GM12878 (cell line): Measurements from ENCODE around the gene TFCP2L1. TPM values are rescaled to one million over a fixed set of nuclear protein-coding genes. Genes with fewer than 3 reads are reported as not detected.

Experiments
- ATAC-seq: fragments of 200-7000 bp; cut with Tn5 transposase; 3 replicates; pipeline ENCODE4 v1.9.1; 2020; ENCODE audit warnings: mild to moderate bottlenecking, moderate library complexity
- BruUV-seq: library from RNA; stranded (reverse); fragments of 400-500 nt; replicated peaks from 2 replicates; lab custom pipeline; 2021; lab: Mats Ljungman, UMichigan
- CTCF ChIA-PET: fragments of 300-600 bp; sonication (Branson Sonifier 250); formaldehyde crosslinking; extraction: SDS; loops from one replicate; lab custom pipeline; 2021; ENCODE audit warnings: inconsistent platforms; lab: Yijun Ruan, JAX
- POLR2A ChIA-PET: fragments of 350-600 bp; formaldehyde crosslinking; extraction: SDS; loops from one replicate; lab custom pipeline; 2021; ENCODE audit warnings: inconsistent platforms; lab: Charles Lee
- RAD21 ChIA-PET: fragments of 300-600 bp; sonication (Branson Sonifier 250); formaldehyde crosslinking; loops from one replicate; lab custom pipeline; 2023; ENCODE audit warnings: antibody characterized with exemption; ENCODE audit not compliant: unreplicated experiment; lab: Charles Lee
- SMC1A ChIA-PET: fragments of 300-600 bp; sonication (Branson Sonifier 250); formaldehyde crosslinking; loops from one replicate; lab custom pipeline; 2023; ENCODE audit not compliant: unreplicated experiment, uncharacterized antibody; lab: Charles Lee
- DNase-seq: peaks from one replicate; pipeline ENCODE4 v3.0.0-alpha.2; 2011; ENCODE audit warnings: low read depth, low spot score
- FAIRE-seq: peaks from 3 replicates; lab custom pipeline; 2011; peaks lifted over from hg19 to GRCh38; lab: Jason Lieb, UNC
- H2AFZ ChIP-seq: 2 replicates; pipeline ENCODE4 v1.6.0; 2011; ENCODE audit warnings: low read depth, low read length, control low read depth; ENCODE audit not compliant: control insufficient read depth
- H3K27ac ChIP-seq: 2 replicates; pipeline ENCODE4 v1.5.1; 2011; ENCODE audit warnings: control low read depth; ENCODE audit not compliant: control insufficient read depth, insufficient read depth
- H3K27me3 ChIP-seq, 2 experiments: replicated peaks in 1 of 2; 2 replicates each; pipeline versions ENCODE4 v1.6.0 to v1.6.1; 2011; ENCODE audit warnings: low read length in 1 of 2; ENCODE audit not compliant: control insufficient read depth in 2 of 2, insufficient read depth in 2 of 2
- H3K36me3 ChIP-seq, 2 experiments: 2 replicates each; pipeline ENCODE4 v1.5.1; 2011; ENCODE audit warnings: low read length in 1 of 2; ENCODE audit not compliant: control insufficient read depth in 2 of 2, insufficient read depth in 2 of 2
- H3K4me1 ChIP-seq: 2 replicates; pipeline ENCODE4 v1.6.1; 2011; ENCODE audit warnings: mild to moderate bottlenecking, low read length, moderate library complexity, mixed read lengths; ENCODE audit not compliant: control insufficient read depth, insufficient read depth
- H3K4me2 ChIP-seq: 2 replicates; pipeline ENCODE4 v1.6.0; 2011; ENCODE audit warnings: control low read depth; ENCODE audit not compliant: control insufficient read depth, insufficient read depth
- H3K4me3 ChIP-seq: fragments of 200-600 bp; sonication (generic); 2 replicates; pipeline ENCODE4 v1.5.1; 2016
- H3K79me2 ChIP-seq: 2 replicates; pipeline ENCODE4 v1.6.0; 2011; ENCODE audit warnings: low read length; ENCODE audit not compliant: control insufficient read depth, insufficient read depth
- H3K9ac ChIP-seq: 2 replicates; pipeline ENCODE4 v1.8.0; 2011; ENCODE audit warnings: low read length, control low read depth, mixed read lengths; ENCODE audit not compliant: control insufficient read depth, insufficient read depth
- H3K9me3 ChIP-seq: replicated peaks from 3 replicates; pipeline ENCODE4 v1.5.1; 2011; ENCODE audit warnings: mild to moderate bottlenecking, low read length; ENCODE audit not compliant: control insufficient read depth, insufficient read depth
- H4K20me1 ChIP-seq: 2 replicates; pipeline ENCODE4 v1.6.0; 2011; ENCODE audit not compliant: control insufficient read depth, insufficient read depth
- BMI1 ChIP-seq: fragments of 450-650 bp; IDR thresholded peaks from 2 replicates; pipeline ENCODE4 v1.6.1; 2016; ENCODE audit warnings: mild to moderate bottlenecking, moderate library complexity, borderline replicate concordance
- FOXK2 ChIP-seq: fragments of 450-650 bp; IDR thresholded peaks from 2 replicates; pipeline ENCODE4 v1.6.1; 2017; ENCODE audit warnings: mild to moderate bottlenecking, moderate library complexity
- NR2C1 ChIP-seq: fragments of 450-650 bp; IDR thresholded peaks from 2 replicates; pipeline ENCODE4 v1.6.1; 2017; ENCODE audit warnings: antibody characterized with exemption, mild to moderate bottlenecking, moderate library complexity
- PAX5 ChIP-seq: IDR thresholded peaks from 2 replicates; pipeline ENCODE4 v1.6.1; 2011; ENCODE audit warnings: low read depth, low read length, borderline replicate concordance
- PAX8 ChIP-seq: fragments of 450-650 bp; IDR thresholded peaks from 2 replicates; pipeline ENCODE4 v1.6.1; 2017; ENCODE audit warnings: mild to moderate bottlenecking, moderate library complexity
- RAD51 ChIP-seq: fragments of 450-650 bp; IDR thresholded peaks from 2 replicates; pipeline ENCODE4 v1.6.1; 2016; ENCODE audit warnings: moderate library complexity, mild to moderate bottlenecking, inconsistent platforms
- SMAD1 ChIP-seq: fragments of 450-650 bp; IDR thresholded peaks from 2 replicates; pipeline ENCODE4 v1.6.1; 2018; ENCODE audit warnings: mild to moderate bottlenecking, low read depth; ENCODE audit not compliant: partially characterized antibody
- SP1 ChIP-seq: IDR thresholded peaks from one replicate; pipeline ENCODE4 v1.6.1; 2011; ENCODE audit warnings: low read depth, low read length
- STAT3 ChIP-seq: IDR thresholded peaks from 2 replicates; pipeline ENCODE4 v1.6.1; 2011; ENCODE audit warnings: low read depth, low read length, improper control_type of control experiment
- TCF3 ChIP-seq: IDR thresholded peaks from 2 replicates; pipeline ENCODE4 v1.6.1; 2012; ENCODE audit warnings: low read depth, mild to moderate bottlenecking, low read length, borderline replicate concordance; ENCODE audit not compliant: insufficient read depth
- YBX1 ChIP-seq: fragments of 450-650 bp; IDR thresholded peaks from 2 replicates; pipeline ENCODE4 v1.6.1; 2016; ENCODE audit warnings: antibody characterized with exemption
- WGBS: methylation state at CpG from one replicate; pipeline ENCODE4 v1.1.6; 2016; ENCODE audit warnings: low lambda C conversion rate; ENCODE audit not compliant: insufficient replicate concordance, insufficient coverage; ENCODE audit errors: missing lambda C conversion rate; 5-methylcytosine and 5-hydroxymethylcytosine counted together
- in situ Hi-C: fragments of 300-500 bp; cut with MboI; formaldehyde crosslinking; loops from 9 replicates; pipeline ENCODE4 v1.14.3; 2018; ENCODE audit warnings: mixed read lengths
- intact Hi-C: fragments of 100-400 bp; cut with micrococcal nuclease; formaldehyde crosslinking; loops from one replicate; pipeline ENCODE4 v1.14.2; 2022; ENCODE audit not compliant: unreplicated experiment
- polyA plus RNA-seq, 11 experiments: library from polyadenylated mRNA; depleted of rRNA in 4 of 11; unstranded in 6 of 11; stranded (reverse) in 5 of 11; fragments of >200 nt; fragmentation: Nextera tagmentation in 4 of 11; fragmentation: Illumina TruSeq in 1 of 11; extraction: Ambion mirVana in 4 of 11; extraction: Trizol in 1 of 11; gene quantifications; 1 replicate in 1 of 11; 2 replicates in 10 of 11; pipeline versions ENCODE4 v1.2.1 to v1.2.3, GENCODE V29; 2011 to 2016; ENCODE audit warnings: inconsistent platforms in 2 of 11, missing spikeins in 2 of 11, low read depth in 1 of 11
- total RNA-seq, 4 experiments: library from RNA; depleted of rRNA in 3 of 4; stranded (reverse); fragments of >200 nt in 3 of 4; fragmentation: Illumina TruSeq in 1 of 4; extraction: Trizol in 1 of 4; gene quantifications; 2 replicates each; pipeline versions ENCODE4 v1.2.1 to v1.2.3, GENCODE V29; 2013 to 2021
- TF ChIP-seq, protein P1 (sequence below): IDR thresholded peaks from 2 replicates; pipeline ENCODE4 v1.6.1; 2012; ENCODE audit warnings: low read depth, low read length, improper control_type of control experiment
- TF ChIP-seq, protein P2 (sequence below): fragments of 450-650 bp; IDR thresholded peaks from 2 replicates; pipeline ENCODE4 v1.6.1; 2018; ENCODE audit warnings: mild to moderate bottlenecking, low read depth, moderate library complexity; ENCODE audit not compliant: partially characterized antibody
- TF ChIP-seq, protein P3 (sequence below): fragments of 450-650 bp; IDR thresholded peaks from 2 replicates; pipeline ENCODE4 v1.6.1; 2014; ENCODE audit warnings: mild to moderate bottlenecking

Gene TFCP2L1
- total and polyA plus RNA-seq, 10 of the 15 experiments (the other 5 are each of a cell fraction or from before 2014, with no cell fraction given), result 0.02 to 0.21 (median 0.09) TPM; not detected in 1

DNA sequence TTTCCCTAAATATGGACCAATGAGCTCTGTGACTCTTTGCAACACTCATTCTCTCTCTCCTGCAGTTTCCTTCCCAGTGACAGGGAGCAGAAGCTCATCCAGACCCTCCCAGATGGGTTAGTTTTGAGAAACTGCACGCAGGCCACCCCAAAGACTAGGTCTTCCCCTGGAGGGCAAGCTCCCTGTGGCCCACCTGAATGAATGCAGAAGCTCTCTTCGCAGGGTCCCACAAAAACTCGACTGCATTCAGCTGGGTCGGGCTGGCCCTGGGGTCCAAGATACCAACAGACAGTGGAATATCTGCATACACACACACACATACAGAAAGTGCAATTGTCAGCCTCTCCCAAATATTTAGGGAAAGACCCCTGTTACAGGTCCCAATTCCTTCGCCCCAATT lies 37.0 kb downstream of the TFCP2L1 start:
- H3K9ac ChIP-seq, result no peak overlapping the region
- intact Hi-C loops, result no loop called here
- H3K9me3 ChIP-seq, result no peaks in the 10 kb centered on the region
- ChIA-PET SMC1A (no interaction called here), RAD21 (no interaction called here), POLR2A (no interaction called here), CTCF (no interaction called here)
- no peak for TF ChIP-seq BMI1
- FAIRE-seq (no peak), DNase-seq (no peak), ATAC-seq (no peak)
- H3K36me3 ChIP-seq, result no peaks in the 10 kb centered on the region
- in situ Hi-C loops, result no loop called here
- peaks cover 0 to 4% of the 10 kb centered on the region in 2 experiments; a peak in 3 of 4 replicates for H3K27me3 ChIP-seq
- H3K4me2 ChIP-seq, result no peak overlapping the region
- H3K27ac ChIP-seq, result no peak overlapping the region
- no peak overlapping the region for H3K4me3 ChIP-seq
- 8% methylated on average over 5 of the region's 5 CpGs for WGBS
- no peaks in the 10 kb centered on the region for H3K79me2 ChIP-seq
- no TSS peak for BruUV-seq
- H2AFZ ChIP-seq, result no peak overlapping the region
- H4K20me1 ChIP-seq, result no peaks in the 10 kb centered on the region
- H3K4me1 ChIP-seq, result no peaks in the 10 kb centered on the region

DNA sequence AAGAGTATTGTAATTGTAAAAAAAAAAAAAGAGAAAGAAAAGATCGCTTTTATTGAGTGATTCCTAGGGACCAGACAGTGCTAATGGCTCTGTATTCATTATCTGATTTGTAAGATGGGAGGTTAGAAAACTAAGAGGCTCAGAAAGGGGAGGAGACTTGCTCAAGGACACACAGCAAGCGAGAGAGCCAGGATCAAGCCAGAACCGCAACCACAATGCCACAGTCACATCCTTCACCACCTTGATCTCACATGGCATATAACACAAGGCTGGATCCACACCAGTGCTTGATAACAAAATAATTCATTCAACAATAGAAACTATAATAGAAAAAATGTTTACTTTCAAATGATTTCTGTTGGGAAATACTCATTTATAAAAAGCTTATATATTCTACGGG lies 37.5 kb downstream of the TFCP2L1 start:
- ChIA-PET CTCF (no interaction called here), SMC1A (no interaction called here), POLR2A (no interaction called here), RAD21 (no interaction called here)
- Histone ChIP-seq H2AFZ (no peak overlapping the region), H3K4me2 (no peak overlapping the region), H3K27me3 (peaks cover 0 to 4% of the 10 kb centered on the region in 2 experiments; a peak in 3 of 4 replicates), H3K79me2 (no peaks in the 10 kb centered on the region), H3K4me3 (no peak overlapping the region), H3K36me3 (no peaks in the 10 kb centered on the region), H4K20me1 (no peaks in the 10 kb centered on the region), H3K9ac (no peak overlapping the region), H3K4me1 (no peaks in the 10 kb centered on the region), H3K27ac (no peak overlapping the region), H3K9me3 (no peaks in the 10 kb centered on the region)
- DNase-seq (no peak), FAIRE-seq (no peak), ATAC-seq (no peak)
- intact Hi-C loops (no loop called here), in situ Hi-C loops (no loop called here)
- BruUV-seq, result no TSS peak
- 11% methylated on average over 4 of the region's 4 CpGs for WGBS
- TF ChIP-seq, protein P1, sequence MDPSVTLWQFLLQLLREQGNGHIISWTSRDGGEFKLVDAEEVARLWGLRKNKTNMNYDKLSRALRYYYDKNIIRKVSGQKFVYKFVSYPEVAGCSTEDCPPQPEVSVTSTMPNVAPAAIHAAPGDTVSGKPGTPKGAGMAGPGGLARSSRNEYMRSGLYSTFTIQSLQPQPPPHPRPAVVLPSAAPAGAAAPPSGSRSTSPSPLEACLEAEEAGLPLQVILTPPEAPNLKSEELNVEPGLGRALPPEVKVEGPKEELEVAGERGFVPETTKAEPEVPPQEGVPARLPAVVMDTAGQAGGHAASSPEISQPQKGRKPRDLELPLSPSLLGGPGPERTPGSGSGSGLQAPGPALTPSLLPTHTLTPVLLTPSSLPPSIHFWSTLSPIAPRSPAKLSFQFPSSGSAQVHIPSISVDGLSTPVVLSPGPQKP, result no peak
- TF ChIP-seq, protein P2, sequence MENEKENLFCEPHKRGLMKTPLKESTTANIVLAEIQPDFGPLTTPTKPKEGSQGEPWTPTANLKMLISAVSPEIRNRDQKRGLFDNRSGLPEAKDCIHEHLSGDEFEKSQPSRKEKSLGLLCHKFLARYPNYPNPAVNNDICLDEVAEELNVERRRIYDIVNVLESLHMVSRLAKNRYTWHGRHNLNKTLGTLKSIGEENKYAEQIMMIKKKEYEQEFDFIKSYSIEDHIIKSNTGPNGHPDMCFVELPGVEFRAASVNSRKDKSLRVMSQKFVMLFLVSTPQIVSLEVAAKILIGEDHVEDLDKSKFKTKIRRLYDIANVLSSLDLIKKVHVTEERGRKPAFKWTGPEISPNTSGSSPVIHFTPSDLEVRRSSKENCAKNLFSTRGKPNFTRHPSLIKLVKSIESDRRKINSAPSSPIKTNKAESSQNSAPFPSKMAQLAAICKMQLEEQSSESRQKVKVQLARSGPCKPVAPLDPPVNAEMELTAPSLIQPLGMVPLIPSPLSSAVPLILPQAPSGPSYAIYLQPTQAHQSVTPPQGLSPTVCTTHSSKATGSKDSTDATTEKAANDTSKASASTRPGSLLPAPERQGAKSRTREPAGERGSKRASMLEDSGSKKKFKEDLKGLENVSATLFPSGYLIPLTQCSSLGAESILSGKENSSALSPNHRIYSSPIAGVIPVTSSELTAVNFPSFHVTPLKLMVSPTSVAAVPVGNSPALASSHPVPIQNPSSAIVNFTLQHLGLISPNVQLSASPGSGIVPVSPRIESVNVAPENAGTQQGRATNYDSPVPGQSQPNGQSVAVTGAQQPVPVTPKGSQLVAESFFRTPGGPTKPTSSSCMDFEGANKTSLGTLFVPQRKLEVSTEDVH, result no peak
- TF ChIP-seq RAD51 (no peak), SP1 (no peak), TCF3 (no peak), FOXK2 (no peak), YBX1 (no peak), NR2C1 (no peak), SMAD1 (no peak), PAX5 (no peak), PAX8 (no peak), STAT3 (no peak)
- TF ChIP-seq, protein P3, sequence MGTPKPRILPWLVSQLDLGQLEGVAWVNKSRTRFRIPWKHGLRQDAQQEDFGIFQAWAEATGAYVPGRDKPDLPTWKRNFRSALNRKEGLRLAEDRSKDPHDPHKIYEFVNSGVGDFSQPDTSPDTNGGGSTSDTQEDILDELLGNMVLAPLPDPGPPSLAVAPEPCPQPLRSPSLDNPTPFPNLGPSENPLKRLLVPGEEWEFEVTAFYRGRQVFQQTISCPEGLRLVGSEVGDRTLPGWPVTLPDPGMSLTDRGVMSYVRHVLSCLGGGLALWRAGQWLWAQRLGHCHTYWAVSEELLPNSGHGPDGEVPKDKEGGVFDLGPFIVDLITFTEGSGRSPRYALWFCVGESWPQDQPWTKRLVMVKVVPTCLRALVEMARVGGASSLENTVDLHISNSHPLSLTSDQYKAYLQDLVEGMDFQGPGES, result no peak
